SU-DHL-6 (cell line): ENCODE measurements around the gene CPE.

Experiments
- EZH2phosphoT487 ChIP-seq: fragments of 200-600 bp; sonication (generic), shearing (Covaris generic); conservative IDR thresholded peaks from 2 replicates; pipeline ENCODE4 v1.6.1; 2018; ENCODE audit warnings: mild to moderate bottlenecking, antibody characterized with exemption, low read length, moderate library complexity, mixed read lengths
- TF ChIP-seq, protein P1 (sequence below): fragments of 200-600 bp; sonication (generic); IDR thresholded peaks from one replicate; pipeline ENCODE4 v1.5.1; 2017; ENCODE audit warnings: antibody characterized with exemption, mild to moderate bottlenecking, low read length, moderate library complexity; ENCODE audit not compliant: insufficient read depth, poor library complexity, severe bottlenecking

- TF ChIP-seq, protein P1, sequence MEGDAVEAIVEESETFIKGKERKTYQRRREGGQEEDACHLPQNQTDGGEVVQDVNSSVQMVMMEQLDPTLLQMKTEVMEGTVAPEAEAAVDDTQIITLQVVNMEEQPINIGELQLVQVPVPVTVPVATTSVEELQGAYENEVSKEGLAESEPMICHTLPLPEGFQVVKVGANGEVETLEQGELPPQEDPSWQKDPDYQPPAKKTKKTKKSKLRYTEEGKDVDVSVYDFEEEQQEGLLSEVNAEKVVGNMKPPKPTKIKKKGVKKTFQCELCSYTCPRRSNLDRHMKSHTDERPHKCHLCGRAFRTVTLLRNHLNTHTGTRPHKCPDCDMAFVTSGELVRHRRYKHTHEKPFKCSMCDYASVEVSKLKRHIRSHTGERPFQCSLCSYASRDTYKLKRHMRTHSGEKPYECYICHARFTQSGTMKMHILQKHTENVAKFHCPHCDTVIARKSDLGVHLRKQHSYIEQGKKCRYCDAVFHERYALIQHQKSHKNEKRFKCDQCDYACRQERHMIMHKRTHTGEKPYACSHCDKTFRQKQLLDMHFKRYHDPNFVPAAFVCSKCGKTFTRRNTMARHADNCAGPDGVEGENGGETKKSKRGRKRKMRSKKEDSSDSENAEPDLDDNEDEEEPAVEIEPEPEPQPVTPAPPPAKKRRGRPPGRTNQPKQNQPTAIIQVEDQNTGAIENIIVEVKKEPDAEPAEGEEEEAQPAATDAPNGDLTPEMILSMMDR, result no peak
- no peak for TF ChIP-seq EZH2phosphoT487
Observed at GRCh38 chr4:165426823-165427222, 48.0 kb downstream of the CPE start.
